NCI-H146 (cell line): ENCODE measurements around the gene ZNF511.

Experiments used
- DNase-seq: peaks from one replicate; lab custom pipeline; 2025; lab: John Stamatoyannopoulos, UW

The ZNF511 gene

DNA sequence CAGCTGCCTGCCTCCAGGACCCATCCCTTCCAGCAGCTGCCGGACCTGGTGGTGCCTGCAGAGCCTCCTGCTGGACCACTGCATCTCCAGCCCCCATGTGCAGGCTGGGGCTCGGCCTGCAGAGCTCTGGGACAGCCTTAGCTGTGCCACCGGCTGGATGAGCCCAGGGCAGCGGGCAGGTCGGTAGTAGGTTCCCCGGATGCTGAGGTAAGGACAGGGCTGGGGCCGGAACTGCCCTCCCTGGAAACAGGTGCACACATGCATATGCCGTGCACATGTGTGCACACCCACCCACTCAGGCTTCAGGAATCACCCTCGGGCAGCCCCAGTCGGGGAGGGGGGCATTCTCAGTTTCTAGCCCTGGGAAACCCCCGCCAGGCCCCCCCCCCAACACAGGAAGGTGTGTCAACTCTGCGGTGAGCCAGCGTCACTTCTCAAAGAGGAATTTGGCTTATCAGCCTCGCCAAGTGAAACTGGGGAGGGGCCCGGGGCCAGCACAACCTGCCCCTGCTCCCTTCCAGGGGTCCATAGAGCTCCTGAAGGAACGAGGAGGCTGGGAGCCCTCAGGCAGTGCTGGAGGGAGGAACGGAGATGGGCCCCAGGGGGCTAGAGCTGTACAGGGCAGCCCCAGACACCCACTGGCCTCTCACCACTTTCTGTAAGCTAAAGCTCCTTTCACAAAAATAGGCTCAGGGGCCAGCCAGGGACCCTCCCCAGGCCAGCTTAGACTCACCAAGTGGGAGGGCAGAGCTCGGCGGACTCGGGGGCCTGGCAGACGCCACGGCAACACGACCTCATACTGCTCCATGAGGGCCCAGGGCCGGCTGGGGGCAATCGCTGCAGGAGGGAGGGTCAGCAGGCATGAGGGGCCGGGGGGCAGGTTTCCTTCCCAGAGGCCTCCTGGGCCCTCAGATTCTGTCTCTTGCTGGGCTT, 33.7 kb upstream of the ZNF511 start:
- DNase-seq = no peak

DNA sequence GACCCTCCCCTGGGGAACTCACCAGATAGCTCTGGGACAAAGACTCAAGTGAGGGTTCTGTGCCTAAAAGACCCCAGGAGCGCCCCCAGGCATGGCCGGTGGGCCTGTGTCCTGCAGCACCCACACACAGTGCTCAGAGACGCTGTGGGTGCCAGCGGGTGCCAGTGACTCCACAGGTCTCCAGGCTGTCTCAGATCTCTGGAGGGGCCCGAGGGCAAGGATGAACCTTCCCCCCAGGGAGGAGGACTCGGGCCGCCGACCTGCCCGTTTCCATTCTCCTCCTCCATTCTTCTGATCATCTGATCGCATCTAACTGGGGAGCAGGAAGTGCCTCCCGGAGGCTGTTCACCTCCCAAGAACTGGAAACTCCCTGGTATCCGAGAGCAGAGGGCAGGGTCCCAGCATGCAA, 33.0 kb upstream of the ZNF511 start:
- no peak for DNase-seq

DNA sequence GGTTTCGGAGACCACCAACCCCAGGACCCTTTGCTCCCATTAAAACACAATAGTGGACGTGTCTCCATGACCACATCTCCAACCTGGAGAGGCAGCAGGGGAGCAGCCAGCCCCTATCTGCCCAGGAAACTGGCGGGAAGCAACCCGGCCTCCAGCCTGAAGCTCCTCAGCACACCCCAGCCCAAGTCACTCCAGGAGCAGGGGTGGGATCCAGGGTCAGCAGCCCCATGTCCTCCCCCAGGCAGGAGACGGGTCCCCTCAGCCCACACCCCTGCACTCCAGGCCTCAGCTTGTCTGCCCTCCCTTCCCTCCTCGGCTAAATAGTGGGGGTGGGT, 32.6 kb upstream of the ZNF511 start:
- no peak for DNase-seq

DNA sequence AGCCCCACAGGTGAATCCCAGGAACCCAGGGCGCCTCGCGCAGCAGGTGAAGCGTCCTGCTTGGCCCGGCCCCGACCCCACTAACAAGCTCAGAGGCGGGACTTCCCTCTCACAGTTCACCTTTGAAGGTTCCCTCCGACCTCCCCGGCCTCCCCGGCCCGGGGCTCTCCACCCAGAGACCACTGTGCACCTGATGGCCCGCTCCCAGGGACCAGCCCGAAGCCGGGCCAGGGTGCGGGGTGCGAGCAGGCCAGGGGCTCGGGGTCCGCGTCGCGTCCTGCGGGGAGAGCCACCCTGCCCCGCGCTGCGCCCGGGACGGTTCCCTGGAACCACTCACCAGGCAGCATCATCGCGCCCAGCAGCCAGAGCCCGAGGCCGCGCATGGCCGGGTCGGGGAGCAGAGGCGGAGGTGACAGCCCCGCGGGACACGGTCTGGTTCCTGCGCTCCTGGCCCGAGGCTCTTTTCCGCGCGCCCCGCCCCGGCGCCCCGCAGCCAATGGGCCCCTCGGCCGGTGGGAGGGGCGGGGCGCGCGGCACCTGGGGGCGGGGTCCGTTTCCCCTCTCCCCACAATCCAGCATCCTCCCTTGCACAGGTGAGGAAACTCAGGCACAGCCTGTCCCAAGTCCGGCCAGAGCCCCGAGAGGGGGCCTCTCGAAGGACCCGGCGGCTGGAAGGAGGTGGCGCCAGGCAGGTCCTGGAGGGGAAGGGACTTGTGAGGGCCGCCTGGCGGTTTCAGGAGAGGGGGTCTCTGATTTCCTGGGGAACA, 32.1 kb upstream of the ZNF511 start, which contains the start of gene ADAM8:
Gene ADAM8, minus strand, starts transcription at position 434 of the 767 bp plus-strand sequence. Its CDS starts 51 bp downstream, at position 383.
- DNase-seq = peak; percentile 56

DNA sequence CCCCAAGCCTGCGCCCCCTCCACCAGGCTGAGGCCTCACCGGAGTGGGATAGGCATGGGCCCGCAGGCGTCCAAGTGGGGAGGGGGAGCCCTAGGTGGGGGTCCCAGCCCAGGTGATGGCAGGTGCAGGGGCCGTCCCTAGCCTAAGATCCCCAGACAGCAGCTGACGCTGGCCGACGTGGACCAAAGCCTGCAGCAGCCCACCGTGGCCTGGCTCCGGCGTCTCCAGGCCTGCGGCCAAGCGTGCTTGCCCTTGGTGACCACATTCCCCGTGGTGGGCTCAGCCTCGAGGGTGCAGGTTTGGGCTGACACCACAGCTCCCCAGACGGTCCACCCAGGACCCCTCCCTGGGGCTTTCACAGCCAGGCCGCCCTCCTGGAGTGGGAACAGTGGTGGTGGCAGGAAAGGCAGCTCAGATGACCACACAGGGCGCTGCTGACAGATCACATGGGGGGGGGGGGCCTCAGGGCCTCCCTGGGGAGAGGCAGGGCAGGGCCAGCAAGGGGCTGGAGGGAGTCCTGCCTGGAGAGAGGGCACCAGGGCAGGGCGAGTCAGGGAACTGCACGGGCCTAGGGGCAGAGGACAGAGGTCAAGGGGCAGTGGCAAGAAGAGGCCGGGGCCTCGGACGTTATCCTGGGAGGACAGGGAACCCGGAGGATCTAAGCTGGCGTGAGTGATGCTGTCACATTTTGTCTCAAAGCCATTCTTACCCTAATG, 31.3 kb upstream of the ZNF511 start:
- no peak for DNase-seq

DNA sequence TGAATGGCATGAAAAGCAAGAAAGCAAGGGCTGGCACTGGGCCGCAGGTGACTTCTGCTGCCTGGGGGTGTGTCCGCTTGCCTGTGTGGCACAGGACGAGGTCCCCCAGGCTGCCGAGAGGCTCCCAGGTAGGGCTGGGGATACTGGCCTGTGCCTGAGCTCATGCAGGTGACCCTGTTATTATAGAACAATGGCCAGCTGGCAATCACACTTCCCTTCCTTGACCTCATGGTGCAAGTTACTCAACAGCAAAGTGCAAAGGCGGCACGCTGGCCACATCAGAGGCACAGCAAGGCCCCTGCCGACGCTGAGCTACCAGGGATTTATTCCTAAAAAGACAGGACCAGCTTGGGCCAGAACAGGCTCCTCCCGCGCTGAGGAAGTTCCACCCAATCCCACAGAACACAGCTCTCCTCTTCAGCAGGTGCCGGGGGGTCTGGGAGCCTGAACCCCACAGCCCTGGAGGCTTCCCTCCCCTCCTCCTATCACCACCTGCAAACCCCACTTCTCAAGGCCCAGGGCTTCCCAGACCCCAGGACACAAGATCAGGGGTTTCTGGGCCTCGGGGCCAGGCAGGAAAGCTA, 30.6 kb upstream of the ZNF511 start:
- no peak for DNase-seq

DNA sequence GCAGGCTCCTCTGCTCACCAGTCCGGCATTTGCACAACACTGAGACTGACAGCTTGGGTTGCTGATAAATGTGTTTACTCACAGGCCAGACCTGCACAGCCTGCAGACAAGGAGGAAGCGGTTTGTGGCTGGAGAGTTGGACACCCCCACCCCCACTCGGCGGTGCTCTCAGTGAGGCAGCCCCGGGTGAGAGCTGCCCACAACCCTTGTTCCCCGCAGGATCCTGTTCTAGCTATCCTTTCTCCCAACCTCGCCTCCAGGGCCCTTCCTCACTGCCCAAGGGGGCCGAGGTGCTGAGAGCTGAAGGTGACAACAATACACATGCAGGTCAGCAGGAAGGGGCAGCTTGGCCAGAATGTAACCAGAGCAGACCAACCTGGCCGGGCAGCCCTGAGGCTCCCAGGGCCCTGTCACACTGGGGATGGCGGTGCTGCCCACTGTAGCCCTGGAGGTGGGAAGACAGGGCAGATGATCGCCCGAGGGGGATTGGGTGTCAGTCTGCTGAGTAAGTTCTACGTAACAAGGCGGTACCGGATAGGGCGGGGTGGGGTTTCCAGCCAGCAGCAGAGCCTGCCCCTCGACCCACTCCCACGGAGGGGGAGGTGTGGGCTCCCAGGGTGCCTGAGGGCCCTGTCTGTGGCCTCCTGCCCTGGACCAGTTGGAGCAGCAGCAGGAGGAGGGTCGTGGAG, 30.0 kb upstream of the ZNF511 start:
- no peak for DNase-seq

DNA sequence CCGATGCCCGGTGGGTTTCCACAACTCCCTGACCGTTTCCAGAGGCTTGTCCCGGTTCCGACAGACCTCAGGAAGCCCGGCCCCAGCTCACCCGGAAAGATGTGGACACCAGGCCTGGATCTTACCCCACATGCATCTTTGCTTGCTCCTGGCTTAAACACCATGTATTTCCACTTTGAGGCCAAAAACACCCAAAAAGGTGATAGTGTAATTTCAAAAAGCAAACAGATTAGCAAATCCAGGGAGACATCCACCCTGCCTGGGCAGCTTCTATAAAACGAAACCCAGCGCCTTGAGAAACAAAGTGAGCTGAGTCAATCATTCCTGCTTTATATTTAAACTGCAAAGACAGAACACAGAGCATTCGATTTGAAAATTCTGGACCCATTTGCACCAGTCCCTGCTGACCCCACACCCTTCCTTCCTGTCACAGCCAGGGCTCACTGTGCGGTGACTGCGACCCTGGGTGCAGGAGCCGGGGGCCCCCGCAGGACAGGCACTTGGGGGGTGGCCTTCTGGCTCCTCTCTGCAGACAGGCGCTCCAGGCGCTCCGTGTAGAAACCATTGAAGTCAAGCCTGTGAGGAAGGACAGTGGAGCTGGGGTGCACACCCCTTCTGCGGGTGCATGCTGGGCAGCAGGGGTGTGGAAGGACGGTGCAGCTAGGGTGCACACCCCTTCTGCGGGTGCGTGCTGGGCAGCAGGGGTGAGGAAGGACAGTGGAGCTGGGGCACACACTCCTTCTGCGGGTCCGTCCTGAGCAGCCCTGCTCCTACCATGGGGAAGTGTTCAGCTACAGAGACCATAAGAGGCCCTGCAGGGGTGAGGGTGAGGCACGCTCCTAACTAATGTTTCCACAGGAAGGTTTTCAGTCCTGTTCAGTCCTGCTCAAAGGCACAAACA, 29.1 kb upstream of the ZNF511 start:
- no peak for DNase-seq

DNA sequence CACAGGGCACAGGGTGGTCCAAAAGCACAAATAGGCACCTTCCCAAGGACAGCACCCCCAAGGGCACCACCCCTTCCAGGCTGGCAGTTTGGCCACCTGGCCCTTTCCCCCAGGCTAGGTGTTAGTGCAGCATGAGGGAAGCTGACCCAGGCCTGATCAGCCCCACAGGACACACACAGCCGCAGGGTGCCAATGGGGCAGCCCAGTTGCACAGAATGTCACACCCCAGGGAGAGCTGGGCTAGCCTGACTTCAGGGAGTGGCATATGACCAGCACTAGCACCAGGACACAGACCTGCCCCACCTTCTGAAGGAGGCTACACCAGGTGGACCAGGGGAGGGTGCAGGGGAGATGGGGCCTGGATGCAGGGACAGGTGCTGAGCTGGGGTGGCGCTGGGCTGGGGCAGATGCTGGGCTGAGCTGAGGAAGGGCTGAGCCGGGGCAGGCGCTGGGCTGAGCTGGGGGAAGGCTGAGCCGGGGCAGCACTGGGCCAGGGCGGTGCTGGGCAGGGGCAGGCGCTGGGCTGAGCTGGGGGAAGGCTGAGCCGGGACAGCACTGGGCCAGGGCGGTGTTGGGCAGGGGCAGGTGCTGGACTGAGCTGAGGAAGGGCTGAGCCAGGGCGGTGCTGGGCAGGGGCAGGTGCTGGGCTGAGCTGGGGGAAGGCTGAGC, 28.2 kb upstream of the ZNF511 start:
- no peak for DNase-seq

DNA sequence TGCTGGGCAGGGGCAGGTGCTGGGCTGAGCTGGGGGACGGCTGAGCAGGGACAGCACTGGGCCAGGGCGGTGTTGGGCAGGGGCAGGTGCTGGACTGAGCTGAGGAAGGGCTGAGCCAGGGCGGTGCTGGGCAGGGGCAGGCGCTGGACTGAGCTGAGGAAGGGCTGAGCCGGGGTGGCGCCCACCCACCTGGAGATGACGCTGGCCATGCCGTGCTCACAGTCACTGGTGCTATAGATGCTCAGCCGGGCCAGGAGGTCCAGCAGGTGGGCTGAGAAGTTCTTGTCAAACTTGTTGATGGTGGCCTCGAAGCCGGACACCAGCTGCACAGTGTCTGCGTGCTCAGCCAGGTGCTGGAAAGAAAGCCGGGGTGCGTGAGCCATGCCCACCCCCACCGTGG, 27.6 kb upstream of the ZNF511 start:
- no peak for DNase-seq

DNA sequence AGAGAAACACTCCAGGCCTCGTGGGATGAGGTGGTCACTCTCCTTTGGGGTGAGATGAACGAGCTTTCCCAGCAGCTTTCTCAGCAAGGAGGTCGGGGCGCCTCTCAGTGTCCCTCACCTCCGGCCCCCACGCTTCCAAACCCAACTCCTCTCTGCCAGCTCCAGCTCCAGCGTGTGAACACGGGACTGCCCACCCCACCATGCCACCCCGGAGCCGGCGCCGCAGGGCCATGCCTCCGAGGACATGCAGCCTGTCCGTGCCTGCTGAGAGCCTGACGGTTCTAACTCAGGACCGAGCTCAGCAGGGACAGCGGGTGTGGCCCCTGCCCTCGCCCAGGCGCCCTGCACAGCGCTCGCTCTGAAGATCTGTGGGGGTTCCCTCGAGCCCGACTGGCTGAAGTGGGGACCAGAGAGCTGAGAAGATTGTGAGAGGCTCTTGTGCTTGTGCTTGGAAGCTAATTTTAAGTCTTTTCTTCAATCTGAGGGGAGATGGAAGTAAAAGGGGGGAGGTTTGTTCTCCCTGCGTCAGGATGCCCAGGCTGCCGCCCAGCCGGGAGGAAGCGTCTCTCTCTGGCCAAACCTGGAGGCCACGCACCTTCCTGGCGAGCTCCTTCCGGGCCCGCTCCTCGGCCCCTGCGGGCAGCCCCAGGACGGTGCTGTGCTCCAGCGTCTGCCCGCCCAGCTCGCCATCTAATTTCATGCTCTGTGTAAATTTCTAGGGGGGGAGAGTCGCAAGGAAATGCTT, 26.9 kb upstream of the ZNF511 start:
- no peak for DNase-seq

DNA sequence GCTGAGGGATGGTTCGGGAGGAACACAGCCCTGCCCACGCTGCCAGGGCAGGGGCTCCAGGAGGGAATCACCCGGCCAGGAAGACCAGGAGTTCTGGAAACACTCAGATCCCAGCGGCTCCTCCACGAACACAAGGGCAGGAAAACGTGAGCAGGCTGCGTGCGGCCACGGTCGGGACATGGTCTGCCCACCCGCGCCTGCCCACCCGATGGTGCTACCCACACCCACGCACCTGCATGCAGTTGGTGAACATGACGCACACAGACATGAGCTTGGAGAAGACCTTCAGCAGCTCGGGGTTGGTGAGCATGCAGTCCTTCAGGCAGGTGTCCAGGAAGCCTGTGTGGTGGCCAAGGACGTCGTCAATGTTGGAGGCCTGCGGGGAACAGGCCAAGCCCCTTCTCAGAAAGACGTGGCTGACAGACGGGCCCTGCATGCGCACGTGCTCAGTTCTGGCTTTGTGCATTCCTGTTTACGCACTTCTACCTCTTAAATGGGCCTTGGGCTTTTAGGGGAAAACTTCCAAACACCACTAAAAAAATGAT, 25.8 kb upstream of the ZNF511 start:
- no peak for DNase-seq

DNA sequence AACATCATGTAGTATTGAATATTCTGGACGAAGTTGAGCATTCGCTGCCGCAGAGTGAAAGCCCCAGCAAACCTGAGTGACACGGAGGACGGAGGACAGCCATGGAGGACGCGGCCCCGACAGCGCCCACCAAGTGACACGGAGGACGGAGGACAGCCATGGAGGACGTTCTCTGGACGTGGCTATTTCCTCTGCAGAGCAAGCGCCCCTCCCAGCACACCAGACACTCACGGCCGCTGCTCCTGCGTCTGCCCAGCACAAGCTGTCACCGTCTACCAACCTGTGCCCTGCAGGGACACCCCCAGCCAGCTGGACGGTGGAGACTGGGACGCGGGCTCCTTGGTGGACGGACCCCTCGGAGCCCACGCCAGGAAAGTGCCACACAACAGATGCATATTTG, 24.8 kb upstream of the ZNF511 start:
- DNase-seq = no peak

DNA sequence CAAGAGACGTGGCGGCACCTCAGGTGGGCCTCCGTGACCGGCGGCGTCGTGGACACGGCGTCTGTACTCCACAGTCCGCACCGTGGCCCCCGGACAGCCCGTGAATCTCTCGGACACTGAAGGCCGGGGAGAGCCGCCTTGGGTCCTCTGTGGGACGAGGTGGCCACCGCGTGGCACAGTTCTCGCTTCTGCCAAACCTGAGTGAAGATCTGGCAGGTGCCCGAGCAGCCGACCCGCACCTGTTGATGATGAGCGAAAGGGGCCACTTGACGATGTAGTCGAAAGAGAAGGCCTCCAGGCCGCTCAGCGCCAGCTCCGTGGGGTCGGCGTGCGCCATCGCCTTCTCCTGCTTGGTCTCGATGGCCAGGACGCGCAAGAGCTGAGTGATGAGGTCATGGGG, 23.5 kb upstream of the ZNF511 start:
- no peak for DNase-seq

DNA sequence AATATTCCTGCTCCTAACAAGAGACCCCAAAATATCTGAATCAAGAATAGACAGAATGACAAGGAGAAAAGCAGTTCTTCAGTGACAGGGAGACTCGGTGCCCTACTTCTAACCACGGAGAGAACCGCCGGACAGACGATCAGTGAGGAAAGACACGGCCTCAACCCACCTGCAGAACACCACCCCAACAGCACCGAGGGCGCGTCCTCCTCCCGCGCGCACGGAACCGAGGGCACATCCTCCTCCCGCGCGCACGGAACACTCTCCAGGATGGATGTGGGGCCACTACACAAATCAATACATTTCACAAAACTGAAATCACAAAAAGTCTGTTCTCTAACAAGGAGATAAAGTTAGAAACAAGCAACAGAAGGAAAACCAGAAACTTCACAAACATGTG, 22.3 kb upstream of the ZNF511 start:
- DNase-seq = no peak

DNA sequence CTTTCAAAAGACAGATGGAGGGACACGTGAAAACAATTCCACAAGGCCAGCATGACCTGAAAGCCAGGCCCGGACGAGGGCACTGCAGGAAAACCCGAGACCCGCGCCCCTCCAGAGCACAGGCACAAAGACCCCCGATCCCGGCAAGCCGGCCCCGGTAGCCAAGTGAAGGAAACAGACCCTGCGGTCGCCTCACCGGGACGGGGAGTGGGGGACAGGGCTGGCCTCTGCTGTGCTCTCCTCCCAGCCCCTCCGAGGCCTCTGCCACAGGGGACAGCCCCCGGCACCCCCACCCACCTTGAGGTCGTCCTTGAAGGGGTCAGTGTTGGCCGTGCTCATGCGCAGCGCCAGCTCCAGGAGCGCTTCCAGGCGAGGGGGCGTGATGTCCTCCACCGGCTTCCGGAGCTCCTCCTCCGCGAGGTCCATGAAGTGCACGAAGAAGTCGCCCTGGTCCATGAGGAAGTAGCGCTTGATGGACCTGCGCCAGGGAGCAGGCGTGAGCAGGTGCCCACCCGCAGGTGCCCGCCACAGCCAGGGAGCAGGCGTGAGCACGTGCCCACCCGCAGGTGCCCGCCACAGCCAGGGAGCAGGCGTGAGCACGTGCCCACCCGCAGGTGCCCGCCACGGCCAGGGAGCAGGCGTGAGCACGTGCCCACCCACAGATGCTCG, 20.7 kb upstream of the ZNF511 start:
- DNase-seq = no peak

DNA sequence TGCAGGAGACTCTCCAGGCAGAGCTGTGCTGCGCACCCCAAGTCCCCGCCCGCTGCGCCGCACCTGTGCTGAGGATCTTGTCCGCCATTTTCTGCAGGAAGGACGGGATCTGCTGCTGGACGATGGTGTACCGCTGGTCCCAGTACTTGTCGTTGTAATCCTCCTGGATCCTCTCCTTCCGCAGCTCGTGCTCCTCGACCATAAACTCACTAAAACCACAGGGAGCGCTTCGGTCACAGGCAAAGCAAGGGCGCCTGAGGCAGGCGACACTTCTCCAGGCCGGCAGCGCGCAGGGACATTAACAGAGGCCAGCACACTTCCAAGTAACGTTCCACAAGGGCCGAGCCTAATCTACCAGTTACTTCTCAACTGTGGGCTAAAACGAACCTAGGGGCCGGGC, 19.0 kb upstream of the ZNF511 start:
- no peak for DNase-seq
